MG63 (cell line): ENCODE measurements around the gene APP. TPM values are rescaled to one million over a fixed set of nuclear protein-coding genes. Genes with fewer than 3 reads are reported as not detected.

Experiments used
- DNase-seq: peaks from one replicate; pipeline ENCODE4 v3.0.0-alpha.2; 2020
- H3K27me3 ChIP-seq: fragments of 250-450 bp; sonication (Bioruptor Pico); 2 replicates; pipeline ENCODE4 v1.5.1; 2020; ENCODE audit warnings: mild to moderate bottlenecking, moderate library complexity
- H3K36me3 ChIP-seq: fragments of 250-450 bp; sonication (Bioruptor Pico); 2 replicates; pipeline ENCODE4 v1.5.1; 2020; ENCODE audit warnings: mild to moderate bottlenecking, moderate library complexity
- H3K4me3 ChIP-seq: fragments of 250-450 bp; sonication (Bioruptor Pico); 2 replicates; pipeline ENCODE4 v1.5.1; 2020; ENCODE audit warnings: mild to moderate bottlenecking, moderate library complexity
- H3K9me3 ChIP-seq: fragments of 250-450 bp; sonication (Bioruptor Pico); 2 replicates; pipeline ENCODE4 v1.5.1; 2020; ENCODE audit warnings: mild to moderate bottlenecking, moderate library complexity
- total RNA-seq: library from RNA; depleted of rRNA; stranded (reverse); fragments of >200 nt; shearing (Covaris generic); gene quantifications from 2 replicates; pipeline ENCODE4 v1.2.3, GENCODE V29; 2014; ENCODE audit warnings: low replicate concordance

Gene APP
- total RNA-seq, 1 experiment from 2014 or later = 252 TPM

DNA sequence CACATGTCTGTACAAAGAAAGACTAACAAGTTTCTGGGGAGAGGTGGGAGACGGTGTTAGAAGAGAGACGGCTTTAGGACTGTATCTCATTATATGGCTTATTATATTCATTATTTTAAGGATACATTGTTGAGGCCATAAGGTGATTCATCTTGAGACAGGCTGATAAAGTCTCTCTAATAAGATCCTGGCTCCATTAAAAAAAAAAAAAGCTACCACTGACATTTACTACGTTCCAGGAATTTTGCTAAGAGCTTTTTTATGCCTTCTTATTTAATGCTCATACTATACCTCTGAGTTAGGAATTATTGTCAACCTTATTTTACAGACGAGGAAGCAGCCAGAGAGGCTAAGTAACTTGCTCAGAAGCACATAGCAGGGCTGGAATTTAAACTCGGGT lies 262.1 kb downstream of the APP start:
- no peak for DNase-seq
- peaks cover 14% of the 10 kb centered on the region for H3K36me3 ChIP-seq
- no peaks in the 10 kb centered on the region for H3K27me3 ChIP-seq
- no peak overlapping the region for H3K4me3 ChIP-seq
- no peaks in the 10 kb centered on the region for H3K9me3 ChIP-seq

DNA sequence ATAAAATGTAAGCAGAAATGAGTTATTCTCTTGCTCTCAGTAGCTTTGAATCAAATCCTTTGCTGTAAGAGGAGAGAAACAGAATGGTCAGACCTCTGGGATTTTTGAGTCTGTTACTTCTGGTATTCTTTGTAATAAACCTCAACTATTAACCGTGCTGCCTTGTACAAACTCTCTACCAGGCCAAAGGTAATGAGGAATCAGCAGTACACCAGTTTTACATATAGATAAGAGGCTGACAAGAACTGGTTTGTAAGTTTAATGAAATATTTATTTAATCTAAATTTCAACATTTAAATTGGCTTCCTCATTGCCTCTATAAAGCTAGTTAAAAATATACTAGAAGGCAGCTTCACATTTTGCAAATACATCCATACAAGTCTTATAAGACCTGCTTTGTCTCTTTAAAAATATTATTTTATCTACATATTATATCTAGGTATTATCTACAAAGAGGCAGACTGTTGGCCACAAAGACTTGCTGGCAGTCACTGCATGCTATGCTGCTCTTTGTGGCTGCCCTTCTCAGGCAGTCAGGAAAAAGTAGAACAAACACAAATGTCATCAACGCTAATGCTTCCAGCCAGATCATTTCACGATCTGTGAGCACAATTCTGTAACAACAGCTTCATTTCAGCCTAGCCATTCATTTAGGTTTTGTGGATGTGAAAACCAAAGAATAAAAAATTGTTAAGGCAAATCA lies 262.8 kb downstream of the APP start:
- DNase-seq = no peak
- Histone ChIP-seq H3K36me3 (peaks cover 14% of the 10 kb centered on the region), H3K9me3 (no peaks in the 10 kb centered on the region), H3K27me3 (no peaks in the 10 kb centered on the region), H3K4me3 (no peak overlapping the region)

DNA sequence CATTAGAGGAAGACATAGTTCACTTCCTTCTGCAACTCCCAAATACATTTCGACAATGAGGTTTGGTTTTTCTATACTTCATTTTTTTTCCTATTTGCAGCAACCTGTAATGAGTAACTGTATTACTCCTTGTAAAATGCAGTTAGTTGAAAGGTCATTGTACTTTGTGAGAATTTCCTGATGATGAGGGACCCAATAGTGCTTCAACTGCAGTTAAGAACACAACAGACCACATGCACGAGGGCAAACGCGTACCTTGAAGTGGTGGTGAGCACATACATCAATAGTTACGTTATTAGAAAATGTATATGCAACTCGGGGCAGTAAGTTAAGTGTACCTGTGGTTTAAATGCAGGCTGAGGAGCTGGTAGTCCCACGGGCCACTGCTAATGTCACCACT lies 264.0 kb downstream of the APP start:
- no peak overlapping the region for H3K4me3 ChIP-seq

DNA sequence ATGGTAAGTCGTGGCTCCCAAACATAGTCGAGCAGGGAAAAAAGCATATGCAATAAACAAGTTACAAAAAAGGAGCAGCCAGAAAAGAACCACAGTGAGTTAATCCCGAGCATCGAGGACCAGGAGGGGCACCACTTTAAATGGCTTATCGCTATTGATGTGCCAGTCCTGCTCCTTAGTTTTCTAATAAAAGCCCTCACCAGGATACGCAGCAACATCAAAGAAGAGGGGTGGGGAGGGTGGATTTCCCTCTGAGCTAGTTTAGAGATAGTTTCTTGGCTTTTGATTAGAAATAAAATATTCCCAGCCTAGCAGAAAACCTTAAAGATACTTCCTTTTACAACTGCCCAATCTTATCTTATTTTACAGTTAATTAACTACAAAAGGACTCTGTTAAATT lies 265.4 kb downstream of the APP start:
- H3K4me3 ChIP-seq = no peak overlapping the region
- H3K27me3 ChIP-seq = no peaks in the 10 kb centered on the region
- H3K9me3 ChIP-seq = no peaks in the 10 kb centered on the region
- no peak for DNase-seq
- peaks cover 14% of the 10 kb centered on the region for H3K36me3 ChIP-seq

More for the DNA sequence above, 264.0 kb downstream of the APP start:
- no peaks in the 10 kb centered on the region for H3K9me3 ChIP-seq
- H3K36me3 ChIP-seq = peaks cover 16% of the 10 kb centered on the region
- no peaks in the 10 kb centered on the region for H3K27me3 ChIP-seq
- no peak for DNase-seq

DNA sequence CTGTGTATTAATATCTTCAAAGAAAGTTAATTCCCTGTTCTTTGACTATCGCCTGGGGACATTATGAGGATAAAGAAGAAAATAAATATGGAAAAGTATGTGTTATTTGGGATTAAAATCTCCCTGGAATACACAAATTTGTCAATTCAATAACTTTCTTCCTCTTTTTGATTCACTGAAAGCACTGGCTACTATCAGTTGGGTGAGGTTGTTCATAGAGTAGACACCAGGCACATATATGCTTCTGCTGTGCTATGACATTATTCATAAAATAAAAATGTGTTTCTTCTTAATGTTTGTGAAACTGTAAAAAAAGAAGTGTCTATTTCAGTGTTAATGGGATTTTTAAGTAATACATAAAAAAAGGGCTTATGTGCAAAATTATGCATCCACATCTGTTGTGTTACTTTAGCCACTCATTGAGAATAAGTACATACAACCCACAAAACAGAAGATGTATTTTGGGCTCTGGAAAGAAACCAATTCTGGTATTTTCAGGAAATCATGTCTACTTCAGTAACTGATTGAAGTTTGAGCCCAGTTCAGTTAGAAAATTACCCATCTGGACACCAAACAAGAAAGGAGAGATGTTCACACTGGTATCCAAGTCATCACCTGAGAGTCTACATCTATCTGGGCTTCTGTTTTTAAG lies 266.4 kb downstream of the APP start:
- Histone ChIP-seq H3K9me3 (no peaks in the 10 kb centered on the region), H3K4me3 (no peak overlapping the region), H3K27me3 (no peaks in the 10 kb centered on the region)

DNA sequence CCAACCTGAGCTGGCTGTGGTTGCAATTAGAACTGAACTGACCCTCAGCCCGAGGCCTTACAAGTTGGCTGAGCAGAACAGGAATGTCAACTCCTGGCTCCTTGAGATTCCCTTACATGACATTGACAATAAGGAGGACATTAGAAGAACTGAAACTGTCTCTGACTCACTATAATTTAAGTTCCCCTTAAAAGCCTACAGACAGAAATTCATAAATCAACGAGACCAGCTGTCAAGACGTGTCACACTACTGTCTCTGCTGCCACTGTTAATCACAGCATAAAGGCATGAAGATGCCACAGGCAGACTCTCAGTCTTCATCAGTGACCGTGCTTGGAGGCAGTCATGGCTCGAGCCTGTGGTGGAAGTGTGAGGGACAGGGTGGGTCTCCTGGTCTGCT lies 267.0 kb downstream of the APP start:
- Histone ChIP-seq H3K27me3 (no peaks in the 10 kb centered on the region), H3K4me3 (no peak overlapping the region), H3K9me3 (no peaks in the 10 kb centered on the region), H3K36me3 (peaks cover 21% of the 10 kb centered on the region)
- DNase-seq = no peak

More for the DNA sequence above, 266.4 kb downstream of the APP start:
- peaks cover 16% of the 10 kb centered on the region for H3K36me3 ChIP-seq
- DNase-seq = no peak

DNA sequence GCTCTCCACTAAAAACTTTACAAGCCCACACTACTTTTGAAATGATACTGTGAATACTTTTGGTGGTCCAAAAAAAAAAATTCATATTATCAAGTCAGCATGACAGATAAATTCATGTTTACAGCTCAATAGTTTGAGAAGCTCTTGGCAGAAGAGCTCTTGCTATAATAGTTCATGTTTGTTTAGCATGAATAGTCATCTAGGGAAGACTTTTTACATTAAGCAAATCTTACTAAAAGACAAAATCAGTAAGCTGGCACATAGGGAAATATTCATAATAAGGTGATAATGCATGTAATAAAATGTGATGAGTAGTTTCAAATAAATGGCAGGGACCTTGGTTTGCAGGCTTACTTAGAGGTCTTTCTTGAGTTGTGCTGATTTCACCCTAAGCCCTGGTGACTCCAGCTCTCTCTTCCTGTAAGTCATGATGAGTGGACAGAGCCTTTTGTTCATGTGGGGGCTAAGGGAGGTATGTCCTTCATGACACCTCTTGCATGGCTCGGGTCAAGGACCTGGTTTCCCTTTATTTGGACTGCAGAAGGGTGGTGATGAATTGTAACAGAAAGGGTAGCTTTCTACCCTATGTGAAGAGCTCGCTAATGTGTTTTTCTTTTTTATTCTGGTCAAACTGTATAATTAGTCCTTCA lies 269.1 kb downstream of the APP start:
- Histone ChIP-seq H3K4me3 (no peak overlapping the region), H3K9me3 (no peaks in the 10 kb centered on the region), H3K27me3 (no peaks in the 10 kb centered on the region), H3K36me3 (peaks cover 30% of the 10 kb centered on the region)
- DNase-seq = peak; percentile 14

DNA sequence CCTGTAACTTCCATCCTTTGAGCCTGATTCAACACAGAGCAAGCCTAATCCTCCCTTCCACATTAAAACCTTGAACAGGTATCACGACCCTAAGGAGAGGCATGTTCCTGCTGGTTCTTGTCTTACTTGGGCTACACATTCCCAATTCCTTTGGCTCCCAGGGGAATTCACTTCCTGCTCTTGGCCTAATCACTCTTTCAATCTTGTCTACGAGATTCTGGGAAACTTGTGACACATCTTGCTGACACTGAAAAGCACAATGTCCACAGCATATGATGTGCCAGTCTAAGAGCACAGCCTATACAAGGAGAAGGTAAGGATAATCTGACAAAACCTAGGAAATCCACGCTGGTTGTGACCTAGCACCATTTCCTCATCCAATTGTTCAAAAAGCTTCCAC lies 271.9 kb downstream of the APP start:
- DNase-seq = no peak
- Histone ChIP-seq H3K9me3 (no peaks in the 10 kb centered on the region), H3K27me3 (no peaks in the 10 kb centered on the region), H3K4me3 (no peak overlapping the region), H3K36me3 (peaks cover 44% of the 10 kb centered on the region)

DNA sequence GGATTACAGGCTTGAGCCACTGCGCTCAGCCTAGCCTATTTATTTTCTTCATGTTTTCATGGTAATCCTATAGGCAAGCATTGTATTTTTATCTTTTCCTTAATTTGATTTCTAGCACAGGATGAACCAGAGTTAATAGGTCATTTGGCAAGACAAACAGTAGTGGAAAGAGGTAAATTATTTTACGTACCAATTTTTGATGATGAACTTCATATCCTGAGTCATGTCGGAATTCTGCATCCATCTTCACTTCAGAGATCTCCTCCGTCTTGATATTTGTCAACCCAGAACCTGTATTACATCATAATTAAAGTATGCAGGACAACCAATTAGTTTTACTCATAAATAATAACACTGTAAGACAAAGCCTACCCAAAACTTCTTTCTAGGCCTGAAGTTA lies 273.2 kb downstream of the APP start:
- Histone ChIP-seq H3K36me3 (peaks cover 45% of the 10 kb centered on the region), H3K4me3 (no peak overlapping the region), H3K9me3 (no peaks in the 10 kb centered on the region), H3K27me3 (no peaks in the 10 kb centered on the region)
- no peak for DNase-seq

DNA sequence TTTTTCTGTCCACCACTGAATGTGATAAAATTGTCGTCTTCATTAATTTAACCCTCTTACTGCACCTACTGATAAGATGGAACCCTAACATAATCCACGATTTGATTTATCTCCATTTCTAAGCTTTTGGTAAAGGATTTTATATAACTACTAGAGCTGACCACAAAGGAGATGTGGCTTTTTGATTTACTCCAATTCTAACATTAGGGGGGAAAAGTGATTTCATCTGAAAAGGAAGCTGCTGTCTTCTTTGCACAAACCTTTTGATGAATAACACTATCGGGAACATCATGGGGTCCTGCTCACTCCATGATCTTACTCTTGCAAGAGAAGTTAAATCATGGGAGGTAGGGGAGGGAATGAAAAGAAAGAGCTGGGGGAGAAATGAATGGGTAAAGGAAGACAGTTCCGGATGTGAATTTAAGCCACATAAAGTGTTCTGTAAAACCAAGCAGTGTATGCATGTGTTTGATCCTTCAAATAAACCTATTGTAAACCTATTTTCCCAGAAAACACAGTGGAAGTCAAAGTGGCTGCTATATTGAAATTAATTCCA lies 274.0 kb downstream of the APP start:
- Histone ChIP-seq H3K27me3 (no peaks in the 10 kb centered on the region), H3K36me3 (peaks cover 49% of the 10 kb centered on the region), H3K4me3 (no peak overlapping the region), H3K9me3 (no peaks in the 10 kb centered on the region)
- DNase-seq = no peak

DNA sequence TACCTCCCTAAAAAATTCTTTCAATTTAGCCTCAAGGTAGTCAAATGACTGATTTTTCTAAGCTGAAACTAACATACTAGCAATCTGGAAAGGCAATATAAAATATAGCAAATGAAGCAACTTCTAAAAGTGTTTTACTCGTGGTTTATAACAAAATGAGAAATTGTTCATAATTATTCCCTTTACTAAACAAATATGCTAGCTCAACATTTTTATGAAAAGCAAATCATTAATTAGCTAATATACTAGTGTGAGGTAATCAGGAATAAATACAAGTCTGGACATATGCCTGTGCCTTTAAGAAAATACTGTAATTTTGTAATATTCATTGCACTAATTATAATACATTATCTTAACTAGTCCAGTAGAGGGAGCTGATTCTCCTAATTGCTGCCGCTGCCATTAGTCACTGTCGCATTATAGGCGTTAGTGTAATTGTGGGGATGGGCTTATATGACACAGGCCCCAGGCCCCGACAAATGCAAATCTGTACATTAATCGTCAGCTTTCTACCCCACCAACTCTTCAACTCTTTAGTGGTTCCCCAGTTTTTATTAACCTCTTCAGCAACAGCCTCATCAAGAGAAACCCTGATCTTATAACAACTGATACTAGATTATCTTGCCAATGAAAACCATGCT lies 274.9 kb downstream of the APP start:
- H3K27me3 ChIP-seq = no peaks in the 10 kb centered on the region
- no peak for DNase-seq
- H3K4me3 ChIP-seq = no peak overlapping the region
- no peaks in the 10 kb centered on the region for H3K9me3 ChIP-seq
- peaks cover 56% of the 10 kb centered on the region for H3K36me3 ChIP-seq

DNA sequence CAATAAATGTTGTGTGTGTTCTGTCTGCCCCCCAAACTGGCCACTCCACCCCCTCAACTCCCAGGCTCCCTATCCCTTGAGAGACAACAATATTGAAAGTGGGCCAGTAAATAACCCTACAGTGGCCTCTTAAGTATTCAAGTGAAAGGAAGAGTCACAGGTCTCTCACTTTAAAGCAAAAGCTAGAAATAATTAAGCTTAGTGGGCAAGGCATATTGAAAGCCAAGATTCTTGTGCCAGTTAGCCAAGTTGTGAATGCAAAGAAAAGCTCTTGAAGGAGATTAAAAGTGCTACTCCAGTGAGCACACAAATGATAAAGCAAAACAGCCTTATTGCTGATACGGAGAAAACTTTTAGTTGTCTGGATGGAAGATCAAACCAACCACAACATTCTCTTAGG lies 277.4 kb downstream of the APP start:
- H3K36me3 ChIP-seq = peaks cover 54% of the 10 kb centered on the region
- DNase-seq = no peak
- H3K27me3 ChIP-seq = no peaks in the 10 kb centered on the region
- no peaks in the 10 kb centered on the region for H3K9me3 ChIP-seq
- no peak overlapping the region for H3K4me3 ChIP-seq

DNA sequence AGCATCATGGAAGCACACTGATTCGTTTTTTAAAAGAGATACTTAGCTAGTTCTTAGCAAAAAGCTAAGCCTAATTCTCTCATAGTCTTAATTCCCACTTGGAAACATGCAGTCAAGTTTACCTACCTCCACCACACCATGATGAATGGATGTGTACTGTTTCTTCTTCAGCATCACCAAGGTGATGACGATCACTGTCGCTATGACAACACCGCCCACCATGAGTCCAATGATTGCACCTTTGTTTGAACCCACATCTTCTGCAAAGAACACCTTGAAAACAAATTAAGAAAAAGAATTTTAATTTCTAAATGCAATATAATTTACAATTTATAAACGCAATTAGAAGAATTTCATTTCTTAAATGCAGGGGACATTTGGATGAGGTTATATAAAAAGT lies 279.0 kb downstream of the APP start:
- Histone ChIP-seq H3K4me3 (no peak overlapping the region), H3K27me3 (no peaks in the 10 kb centered on the region), H3K9me3 (no peaks in the 10 kb centered on the region), H3K36me3 (peaks cover 47% of the 10 kb centered on the region)
- DNase-seq = no peak

DNA sequence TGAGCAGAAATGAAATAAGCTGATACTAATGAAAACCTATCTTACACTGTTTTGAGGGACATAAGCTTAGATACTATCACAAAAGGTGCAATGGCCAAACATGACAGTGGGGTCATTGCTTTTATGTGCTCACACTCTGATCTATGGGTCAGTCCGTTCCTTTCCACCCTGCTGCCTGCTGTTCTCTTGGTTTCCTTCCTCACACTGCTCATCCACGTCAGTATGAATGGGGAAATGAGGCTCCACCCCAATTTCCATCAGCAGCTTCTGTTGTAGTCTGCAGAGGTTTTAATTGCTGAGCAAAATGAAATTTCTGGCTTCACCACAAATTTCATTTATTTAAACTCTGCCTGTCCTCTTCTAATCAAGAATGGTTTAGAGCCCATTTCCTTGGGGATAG lies 280.6 kb downstream of the APP start:
- no peaks in the 10 kb centered on the region for H3K9me3 ChIP-seq
- H3K36me3 ChIP-seq = peaks cover 32% of the 10 kb centered on the region
- H3K4me3 ChIP-seq = no peak overlapping the region
- no peak for DNase-seq
- H3K27me3 ChIP-seq = no peaks in the 10 kb centered on the region

DNA sequence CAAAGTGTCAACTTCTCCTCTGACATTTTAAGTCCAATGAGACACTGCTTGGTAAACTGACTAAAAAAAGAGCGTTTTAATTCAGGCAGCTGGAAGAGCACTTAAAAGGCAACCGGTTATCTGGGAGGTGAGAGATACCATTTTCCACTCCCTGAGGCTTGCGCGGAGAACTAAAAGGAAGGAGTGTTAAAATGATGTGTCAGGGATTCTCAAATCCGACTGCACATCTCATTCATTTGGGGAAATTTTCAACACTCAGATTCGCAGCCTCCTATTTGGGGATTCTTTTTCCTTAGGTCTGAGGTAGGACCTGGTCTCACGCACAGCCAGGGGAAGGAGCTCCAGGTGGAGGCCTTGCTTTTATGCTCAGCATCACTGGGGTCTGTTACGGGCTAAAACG lies 281.9 kb downstream of the APP start:
- Histone ChIP-seq H3K9me3 (no peaks in the 10 kb centered on the region), H3K27me3 (no peaks in the 10 kb centered on the region), H3K4me3 (no peak overlapping the region), H3K36me3 (peaks cover 20% of the 10 kb centered on the region)
- no peak for DNase-seq

DNA sequence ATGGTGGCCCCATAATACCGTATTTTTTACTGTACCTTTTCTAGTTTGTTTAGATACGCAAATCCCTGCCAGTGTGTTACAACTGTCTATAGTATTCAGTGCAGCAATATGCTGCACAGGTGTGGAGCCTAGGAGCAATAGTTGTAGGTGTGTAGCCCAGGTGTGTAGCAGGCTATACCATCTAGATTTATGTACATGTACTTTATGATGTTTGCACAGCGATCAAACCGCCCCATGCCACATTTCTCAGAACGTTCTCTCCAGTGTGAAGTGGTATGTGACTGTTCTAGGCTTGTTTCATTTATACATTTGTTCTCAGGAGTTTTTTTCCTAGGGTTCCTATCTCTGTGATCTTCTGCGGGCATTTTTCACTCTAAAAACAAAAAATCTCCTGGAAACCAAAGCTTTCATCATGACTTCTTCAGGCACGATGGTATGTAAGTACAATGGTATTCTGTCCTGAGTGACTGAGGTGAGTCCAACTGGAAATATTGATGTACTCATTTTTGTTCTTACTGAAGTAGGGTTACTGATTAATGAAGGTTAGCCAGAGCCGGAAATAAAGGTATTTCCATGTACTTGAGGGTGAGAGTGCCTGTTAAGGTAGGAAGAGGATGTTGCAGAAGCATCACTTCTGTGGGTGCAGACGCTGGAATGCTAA lies 282.8 kb downstream of the APP start:
- H3K27me3 ChIP-seq = no peaks in the 10 kb centered on the region

DNA sequence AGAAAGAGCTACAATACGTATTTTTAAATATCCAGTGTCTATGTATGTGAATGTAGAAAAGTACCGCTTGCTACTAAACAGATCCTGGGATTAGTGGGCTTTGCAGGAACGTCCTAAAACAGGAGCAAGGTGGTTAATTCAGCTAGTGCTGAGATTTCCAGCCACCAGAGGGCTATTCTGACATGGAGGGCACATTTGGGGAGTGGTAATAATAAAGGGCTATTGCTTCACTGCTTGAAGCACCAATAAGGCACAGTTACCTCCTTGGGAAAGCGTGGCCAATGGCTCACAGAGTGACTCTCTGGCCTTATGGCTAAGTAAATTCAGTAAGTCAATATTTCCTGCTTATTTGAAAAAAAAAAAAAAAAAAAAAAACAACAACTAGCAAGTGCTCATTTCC lies 283.4 kb downstream of the APP start:
- DNase-seq = no peak
- H3K4me3 ChIP-seq = no peak overlapping the region
- H3K27me3 ChIP-seq = no peaks in the 10 kb centered on the region
- peaks cover 15% of the 10 kb centered on the region for H3K36me3 ChIP-seq
- no peaks in the 10 kb centered on the region for H3K9me3 ChIP-seq

More for the DNA sequence above, 282.8 kb downstream of the APP start:
- H3K9me3 ChIP-seq = no peaks in the 10 kb centered on the region
- DNase-seq = no peak
- no peak overlapping the region for H3K4me3 ChIP-seq
- peaks cover 19% of the 10 kb centered on the region for H3K36me3 ChIP-seq
